Endothelial cell of umbilical vein (primary cell): ENCODE results near the gene TMEM204. TPM values are rescaled to one million over a fixed set of nuclear protein-coding genes. Genes with fewer than 3 reads are reported as not detected.

Experiments
- BruUV-seq: library from RNA; stranded (reverse); fragments of 400-500 nt; replicated peaks from 2 replicates; lab custom pipeline; 2021; lab: Mats Ljungman, UMichigan
- CTCF ChIA-PET: fragments of 300-600, 350-600 bp; sonication (Branson Sonifier 250); formaldehyde crosslinking; loops from one replicate; lab custom pipeline; 2021; ENCODE audit warnings: antibody characterized with exemption, inconsistent platforms; lab: Charles Lee
- POLR2A ChIA-PET: fragments of 300-600, 350-600 bp; sonication (Branson Sonifier 250); formaldehyde crosslinking; loops from one replicate; lab custom pipeline; 2021; ENCODE audit warnings: antibody characterized with exemption, inconsistent platforms; lab: Charles Lee
- DNase-seq: peaks from one replicate; pipeline ENCODE4 v3.0.0-alpha.2; 2011; ENCODE audit warnings: low read depth, low spot score
- FAIRE-seq: peaks from 2 replicates; lab custom pipeline; 2011; peaks lifted over from hg19 to GRCh38; lab: Jason Lieb, UNC
- H2AFZ ChIP-seq: 2 replicates; pipeline ENCODE4 v1.6.0; 2012; ENCODE audit warnings: low read depth, low read length, control low read depth, inconsistent platforms
- H3K27ac ChIP-seq: 2 replicates; pipeline ENCODE4 v1.5.1; 2011; ENCODE audit warnings: low read depth, mild to moderate bottlenecking, control low read depth, low read length, moderate library complexity; ENCODE audit not compliant: insufficient read depth
- H3K27me3 ChIP-seq, 2 experiments: 2 replicates each; pipeline versions ENCODE4 v1.6.0 to v1.6.1; 2011; ENCODE audit warnings: low read length in 2 of 2, mixed read lengths in 1 of 2; ENCODE audit not compliant: control insufficient read depth in 2 of 2, insufficient read depth in 2 of 2
- H3K36me3 ChIP-seq, 2 experiments: 2 replicates in 1 of 2; 3 replicates in 1 of 2; pipeline ENCODE4 v1.5.1; 2011; ENCODE audit warnings: low read length in 2 of 2, mild to moderate bottlenecking in 1 of 2, moderate library complexity in 1 of 2; ENCODE audit not compliant: control insufficient read depth in 2 of 2, insufficient read depth in 2 of 2; ENCODE audit errors: extremely low read depth in 1 of 2
- H3K4me1 ChIP-seq: 3 replicates; pipeline ENCODE4 v1.5.1; 2011; ENCODE audit warnings: mild to moderate bottlenecking, low read length; ENCODE audit not compliant: control insufficient read depth, insufficient read depth; ENCODE audit errors: extremely low read depth
- H3K4me2 ChIP-seq: 2 replicates; pipeline ENCODE4 v1.6.1; 2011; ENCODE audit warnings: low read length, control low read depth, mixed read lengths; ENCODE audit not compliant: insufficient read depth
- H3K4me3 ChIP-seq, 3 experiments: fragments of 200-600 bp in 1 of 3; sonication (generic), shearing (Covaris generic) in 1 of 3; replicated peaks in 1 of 3; 2 replicates each; pipeline ENCODE4 v1.5.1; 2011 to 2016; ENCODE audit warnings: control low read depth in 3 of 3, low read length in 3 of 3, mild to moderate bottlenecking in 2 of 3, inconsistent platforms in 1 of 3, low read depth in 1 of 3, moderate library complexity in 1 of 3; ENCODE audit not compliant: insufficient read depth in 1 of 3
- H3K79me2 ChIP-seq: 2 replicates; pipeline ENCODE4 v1.6.0; 2012; ENCODE audit warnings: low read length, inconsistent platforms; ENCODE audit not compliant: control insufficient read depth, insufficient read depth
- H3K9ac ChIP-seq: replicated peaks from 2 replicates; pipeline ENCODE3; 2011; ENCODE audit warnings: low read length, control low read depth; ENCODE audit not compliant: insufficient read depth; ENCODE audit errors: extremely low read depth
- H3K9me1 ChIP-seq: replicated peaks from 3 replicates; pipeline ENCODE4 v1.6.0; 2011; ENCODE audit warnings: mild to moderate bottlenecking, low read length; ENCODE audit not compliant: control insufficient read depth, insufficient read depth; ENCODE audit errors: extremely low read depth
- H3K9me3 ChIP-seq: replicated peaks from 2 replicates; pipeline ENCODE4 v1.5.1; 2012; ENCODE audit warnings: low read length, inconsistent platforms; ENCODE audit not compliant: control insufficient read depth, insufficient read depth
- H4K20me1 ChIP-seq: replicated peaks from 2 replicates; pipeline ENCODE3; 2011; ENCODE audit warnings: mild to moderate bottlenecking, low read length; ENCODE audit not compliant: control insufficient read depth, insufficient read depth; ENCODE audit errors: extremely low read depth
- CTCF ChIP-seq, 2 donors: IDR thresholded peaks; 1 replicate in 1 of 2; 2 replicates in 1 of 2; pipeline ENCODE4 v1.5.1; 2011; ENCODE audit warnings: low read length in 2 of 2, mild to moderate bottlenecking in 2 of 2, moderate library complexity in 2 of 2, control low read depth in 1 of 2, inconsistent platforms in 1 of 2, low read depth in 1 of 2; ENCODE audit not compliant: insufficient read depth in 1 of 2; ENCODE audit errors: extremely low read depth in 1 of 2
- EZH2 ChIP-seq: IDR thresholded peaks from 2 replicates; pipeline ENCODE4 v1.6.1; 2012; ENCODE audit warnings: borderline replicate concordance, low read depth, mild to moderate bottlenecking, moderate library complexity, low read length, inconsistent platforms; ENCODE audit not compliant: severe bottlenecking
- FOS ChIP-seq: IDR thresholded peaks from 2 replicates; pipeline ENCODE4 v1.6.1; 2011; ENCODE audit warnings: mild to moderate bottlenecking, low read length, moderate library complexity, borderline replicate concordance; ENCODE audit not compliant: insufficient read depth
- GATA2 ChIP-seq: IDR thresholded peaks from 2 replicates; pipeline ENCODE4 v1.7.0; 2011; ENCODE audit warnings: low read depth, mild to moderate bottlenecking, moderate library complexity, mixed read lengths, low read length; ENCODE audit not compliant: insufficient read length, insufficient read depth
- JUN ChIP-seq: IDR thresholded peaks from 2 replicates; pipeline ENCODE4 v1.6.1; 2011; ENCODE audit warnings: borderline replicate concordance, low read depth; ENCODE audit not compliant: insufficient read length, insufficient read depth
- MAX ChIP-seq: IDR thresholded peaks from 2 replicates; pipeline ENCODE4 v1.6.1; 2011; ENCODE audit not compliant: insufficient read depth, insufficient read length
- MYC ChIP-seq: IDR thresholded peaks from one replicate; pipeline ENCODE4 v1.6.1; 2011; ENCODE audit warnings: mild to moderate bottlenecking, low read depth, low read length
- dilution Hi-C: fragments of 300-500 bp; cut with MboI; formaldehyde crosslinking; loops from one replicate; pipeline ENCODE4 v1.15.0; 2019; ENCODE audit warnings: low sequenced_read_pairs; ENCODE audit not compliant: extremely low pct_ligation_motif_present
- intact Hi-C: fragments of 100-400 bp; cut with micrococcal nuclease; formaldehyde crosslinking; loops from one replicate; pipeline ENCODE4 v1.10.0; 2022
- polyA plus RNA-seq, 4 experiments: library from polyadenylated mRNA; depleted of rRNA in 3 of 4; stranded (reverse) in 3 of 4; unstranded in 1 of 4; fragments of >200 nt; gene quantifications; 2 replicates each; pipeline versions ENCODE4 v1.2.1 to v1.2.3, GENCODE V29; 2011 to 2012; ENCODE audit warnings: missing spikeins in 1 of 4
- total RNA-seq: library from RNA; stranded (reverse); gene quantifications from 2 replicates; pipeline ENCODE4 v1.2.3, GENCODE V29; 2021

The TMEM204 gene
- total and polyA plus RNA-seq, 2 donors (not counting 3 experiments of a cell fraction or from before 2014, with no cell fraction given): 32.5 to 50.7 TPM

GRCh38 chr16:1501630-1502029, 31.8 kb upstream of the TMEM204 start:
- FAIRE-seq: no peak
- no peaks in the 10 kb centered on the region for H3K4me1 ChIP-seq
- dilution Hi-C loops (no loop called here), intact Hi-C loops (no loop called here)
- ChIA-PET POLR2A (no interaction called here), CTCF (interaction anchor here (0.6 to 1.2 kb wide), 3 partner anchors 10 to 31 kb away, joined by 3 to 5 read pairs (median 4); no protein-coding TSS in a partner anchor)
- H3K27me3 ChIP-seq: no peaks in the 10 kb centered on the region
- H4K20me1 ChIP-seq: no peaks in the 10 kb centered on the region
- TF ChIP-seq GATA2 (no peak), EZH2 (no peak), MAX (no peak), CTCF (IDR thresholded peaks at IDR 0.05; ENCODE audit: extremely low read depth in 1 of 2, insufficient read depth in 1 of 2, low read depth in 1 of 2, low read length in 2 of 2) (no peak), MYC (no peak), FOS (no peak), JUN (no peak)
- peaks cover 7 to 30% of the 10 kb centered on the region in 2 experiments for H3K36me3 ChIP-seq
- H3K4me3 ChIP-seq: no peak overlapping the region
- no TSS peak for BruUV-seq
- no peak overlapping the region for H3K9ac ChIP-seq
- H3K9me3 ChIP-seq: no peaks in the 10 kb centered on the region
- H3K27ac ChIP-seq: no peak overlapping the region
- H3K4me2 ChIP-seq: no peak overlapping the region
- no peak for DNase-seq
- H3K79me2 ChIP-seq: no peaks in the 10 kb centered on the region
- no peaks in the 10 kb centered on the region for H3K9me1 ChIP-seq
- H2AFZ ChIP-seq: no peak overlapping the region
